DND-41 (cell line): ENCODE results near the gene RBM46.

Experiments used
- ATAC-seq: fragments of 200-7000 bp; cut with Tn5 transposase; 3 replicates; pipeline ENCODE4 v1.9.1; 2021; ENCODE audit warnings: low read depth; ENCODE audit not compliant: insufficient read depth
- DNase-seq: peaks from one replicate; pipeline ENCODE4 v3.0.0-alpha.2; 2020
- H2AFZ ChIP-seq: 2 replicates; pipeline ENCODE4 v1.6.0; 2012; ENCODE audit warnings: low read depth, low read length
- H3K27ac ChIP-seq: 2 replicates; pipeline ENCODE4 v1.5.1; 2012; ENCODE audit warnings: low read length, inconsistent platforms
- H3K27me3 ChIP-seq: fragments of 200-600 bp; sonication (generic); 2 replicates; pipeline ENCODE4 v1.6.0; 2012; ENCODE audit warnings: low read length, mild to moderate bottlenecking, inconsistent platforms; ENCODE audit not compliant: insufficient read depth, poor library complexity
- H3K36me3 ChIP-seq: 2 replicates; pipeline ENCODE4 v1.5.1; 2012; ENCODE audit warnings: low read length, inconsistent platforms; ENCODE audit not compliant: insufficient read depth
- H3K4me1 ChIP-seq: 2 replicates; pipeline ENCODE4 v1.5.1; 2012; ENCODE audit warnings: mild to moderate bottlenecking, low read length; ENCODE audit not compliant: insufficient read depth
- H3K4me2 ChIP-seq: 2 replicates; pipeline ENCODE4 v1.6.0; 2012; ENCODE audit warnings: mild to moderate bottlenecking, moderate library complexity, low read length, inconsistent platforms; ENCODE audit not compliant: insufficient read depth
- H3K4me3 ChIP-seq, 2 experiments: fragments of 200-600 bp in 1 of 2; shearing (Covaris generic) in 1 of 2; 2 replicates each; pipeline ENCODE4 v1.5.1; 2012 to 2016; ENCODE audit warnings: inconsistent platforms in 2 of 2, low read length in 2 of 2, mild to moderate bottlenecking in 2 of 2, low read depth in 1 of 2, moderate library complexity in 1 of 2
- H3K79me2 ChIP-seq: 2 replicates; pipeline ENCODE4 v1.6.0; 2012; ENCODE audit warnings: low read length, inconsistent platforms; ENCODE audit not compliant: insufficient read depth
- H3K9ac ChIP-seq: 2 replicates; pipeline ENCODE4 v1.6.0; 2012; ENCODE audit warnings: low read depth, mild to moderate bottlenecking, inconsistent platforms, low read length, moderate library complexity
- H3K9me3 ChIP-seq: 2 replicates; pipeline ENCODE4 v1.5.1; 2012; ENCODE audit warnings: low read length, moderate library complexity, mild to moderate bottlenecking, inconsistent platforms; ENCODE audit not compliant: insufficient read depth, severe bottlenecking
- H4K20me1 ChIP-seq: 2 replicates; pipeline ENCODE4 v1.6.0; 2012; ENCODE audit warnings: low read length; ENCODE audit not compliant: insufficient read depth
- EZH2 ChIP-seq: IDR thresholded peaks from 3 replicates; pipeline ENCODE4 v1.6.1; 2012; ENCODE audit warnings: borderline replicate concordance, low read depth, mild to moderate bottlenecking, moderate library complexity, low read length, inconsistent platforms; ENCODE audit not compliant: severe bottlenecking
- TF ChIP-seq, protein P1 (sequence below): IDR thresholded peaks from 2 replicates; pipeline ENCODE4 v1.5.1; 2012; ENCODE audit warnings: borderline replicate concordance, low read length, moderate library complexity, mild to moderate bottlenecking; ENCODE audit not compliant: poor library complexity, severe bottlenecking; ENCODE audit errors: extremely low read depth

Gene RBM46

DNA sequence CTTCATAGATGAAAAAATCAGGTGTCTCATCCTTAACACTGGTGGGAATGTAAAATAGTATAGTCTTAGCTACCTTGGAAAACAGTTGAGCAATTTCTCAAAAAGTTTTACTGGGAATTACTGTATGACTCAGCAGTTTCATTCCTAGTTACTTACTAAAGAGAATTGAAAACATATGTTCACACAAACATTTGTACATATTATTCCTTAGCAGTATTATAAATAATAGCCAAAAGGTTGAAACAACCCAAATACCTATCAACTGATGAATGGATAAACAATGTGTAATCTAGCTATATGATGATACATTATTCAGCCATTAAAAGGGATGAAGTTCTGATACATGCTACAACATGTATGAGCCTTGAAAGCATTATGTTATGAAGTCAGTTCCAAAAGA, 41.7 kb downstream of the RBM46 start:
- no peak overlapping the region for H3K27ac ChIP-seq
- H3K4me3 ChIP-seq, result no peak overlapping the region
- no peaks in the 10 kb centered on the region for H3K27me3 ChIP-seq
- H3K79me2 ChIP-seq, result no peaks in the 10 kb centered on the region
- no peaks in the 10 kb centered on the region for H3K9me3 ChIP-seq
- H2AFZ ChIP-seq, result no peak overlapping the region
- ATAC-seq, result no peak
- TF ChIP-seq, protein P1, sequence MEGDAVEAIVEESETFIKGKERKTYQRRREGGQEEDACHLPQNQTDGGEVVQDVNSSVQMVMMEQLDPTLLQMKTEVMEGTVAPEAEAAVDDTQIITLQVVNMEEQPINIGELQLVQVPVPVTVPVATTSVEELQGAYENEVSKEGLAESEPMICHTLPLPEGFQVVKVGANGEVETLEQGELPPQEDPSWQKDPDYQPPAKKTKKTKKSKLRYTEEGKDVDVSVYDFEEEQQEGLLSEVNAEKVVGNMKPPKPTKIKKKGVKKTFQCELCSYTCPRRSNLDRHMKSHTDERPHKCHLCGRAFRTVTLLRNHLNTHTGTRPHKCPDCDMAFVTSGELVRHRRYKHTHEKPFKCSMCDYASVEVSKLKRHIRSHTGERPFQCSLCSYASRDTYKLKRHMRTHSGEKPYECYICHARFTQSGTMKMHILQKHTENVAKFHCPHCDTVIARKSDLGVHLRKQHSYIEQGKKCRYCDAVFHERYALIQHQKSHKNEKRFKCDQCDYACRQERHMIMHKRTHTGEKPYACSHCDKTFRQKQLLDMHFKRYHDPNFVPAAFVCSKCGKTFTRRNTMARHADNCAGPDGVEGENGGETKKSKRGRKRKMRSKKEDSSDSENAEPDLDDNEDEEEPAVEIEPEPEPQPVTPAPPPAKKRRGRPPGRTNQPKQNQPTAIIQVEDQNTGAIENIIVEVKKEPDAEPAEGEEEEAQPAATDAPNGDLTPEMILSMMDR, result no peak
- no peak for TF ChIP-seq EZH2
- no peaks in the 10 kb centered on the region for H3K4me1 ChIP-seq
- H4K20me1 ChIP-seq, result no peaks in the 10 kb centered on the region
- H3K4me2 ChIP-seq, result no peak overlapping the region
- H3K36me3 ChIP-seq, result no peaks in the 10 kb centered on the region
- H3K9ac ChIP-seq, result no peak overlapping the region
- DNase-seq, result no peak

DNA sequence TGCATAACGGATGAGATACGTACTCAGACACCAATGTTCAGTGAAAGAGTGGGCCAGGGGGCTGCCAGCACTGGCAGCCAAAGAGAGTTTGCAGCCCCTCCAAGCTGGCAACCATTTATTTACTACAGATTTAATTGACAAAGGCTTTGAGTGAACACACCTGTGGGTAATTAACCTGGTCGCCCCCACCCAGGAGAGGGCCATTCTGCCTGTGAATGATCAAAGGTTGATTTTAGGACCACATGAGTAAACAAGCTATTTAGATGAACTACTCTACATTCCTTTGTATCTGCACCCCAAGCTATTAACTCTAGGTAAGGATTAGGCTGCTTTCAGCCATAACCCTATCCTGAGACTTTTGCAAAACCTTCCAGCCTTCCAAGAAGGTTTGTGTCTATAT, 55.0 kb downstream of the RBM46 start:
- Histone ChIP-seq H3K9me3 (no peaks in the 10 kb centered on the region), H3K4me1 (no peaks in the 10 kb centered on the region), H4K20me1 (no peaks in the 10 kb centered on the region), H3K36me3 (no peaks in the 10 kb centered on the region), H3K27ac (no peak overlapping the region), H3K4me3 (no peak overlapping the region), H2AFZ (no peak overlapping the region), H3K79me2 (no peaks in the 10 kb centered on the region), H3K9ac (no peak overlapping the region), H3K27me3 (no peaks in the 10 kb centered on the region), H3K4me2 (no peak overlapping the region)
- DNase-seq (no peak), ATAC-seq (no peak)
- TF ChIP-seq EZH2, result no peak
- TF ChIP-seq, protein P1, result no peak

DNA sequence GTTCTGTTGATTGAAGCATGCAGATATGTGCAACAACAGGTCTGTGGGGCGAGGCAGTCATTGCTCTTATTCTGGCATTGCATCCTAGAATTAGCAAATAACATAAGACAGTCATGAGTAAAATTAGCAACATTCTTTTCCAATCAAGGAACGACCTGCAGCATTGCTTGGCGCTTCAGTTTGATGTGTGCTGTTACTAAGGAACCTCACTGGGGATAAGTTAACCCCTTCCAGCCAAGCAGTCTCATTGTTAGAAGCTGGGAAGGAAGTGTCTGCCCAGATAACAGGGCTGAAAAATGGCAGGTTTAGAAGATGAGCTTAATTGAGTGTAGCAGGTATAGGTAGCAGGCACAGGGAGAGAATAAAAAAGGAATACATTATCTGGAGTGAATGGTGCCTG, 55.4 kb downstream of the RBM46 start:
- Histone ChIP-seq H4K20me1 (no peaks in the 10 kb centered on the region), H3K36me3 (no peaks in the 10 kb centered on the region), H3K79me2 (no peaks in the 10 kb centered on the region), H3K27ac (no peak overlapping the region), H3K4me3 (no peak overlapping the region), H3K9ac (no peak overlapping the region), H3K4me2 (no peak overlapping the region), H3K27me3 (no peaks in the 10 kb centered on the region), H3K4me1 (no peaks in the 10 kb centered on the region), H3K9me3 (no peaks in the 10 kb centered on the region), H2AFZ (no peak overlapping the region)
- ATAC-seq (no peak), DNase-seq (no peak)
- TF ChIP-seq EZH2, result no peak
- TF ChIP-seq, protein P1, result no peak

DNA sequence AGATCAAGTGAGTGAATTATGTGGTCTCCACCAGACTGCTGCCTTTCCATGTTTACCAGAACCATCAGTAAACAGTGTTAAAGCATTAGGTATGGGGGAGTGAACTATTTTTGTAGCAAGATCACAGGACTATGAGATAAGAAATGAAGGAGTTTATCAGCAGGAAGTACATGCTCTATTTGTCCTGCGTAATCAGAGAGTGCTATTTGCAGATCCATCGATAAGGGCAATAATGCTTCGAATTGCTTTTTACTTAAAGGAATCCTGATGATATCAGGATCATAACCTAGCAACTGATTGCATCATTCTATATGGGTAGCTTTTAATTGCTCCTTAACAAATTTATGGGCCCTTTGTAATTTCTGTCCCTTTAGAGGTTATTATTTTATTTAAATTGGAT, 57.1 kb downstream of the RBM46 start:
- Histone ChIP-seq H3K27me3 (no peaks in the 10 kb centered on the region), H3K27ac (no peak overlapping the region), H3K79me2 (no peaks in the 10 kb centered on the region), H3K4me1 (no peaks in the 10 kb centered on the region), H3K4me3 (no peak overlapping the region), H3K9me3 (no peaks in the 10 kb centered on the region), H3K9ac (no peak overlapping the region), H3K4me2 (no peak overlapping the region), H3K36me3 (no peaks in the 10 kb centered on the region), H2AFZ (no peak overlapping the region), H4K20me1 (no peaks in the 10 kb centered on the region)
- no peak for TF ChIP-seq EZH2
- TF ChIP-seq, protein P1, result no peak
- ATAC-seq (no peak), DNase-seq (no peak)
